ENCODE results near the gene CNTRL.

- no peak for TF ChIP-seq CEBPB (IDR thresholded peaks at IDR 0.05)
- no peak for TF ChIP-seq ZBTB7A (IDR thresholded peaks at IDR 0.05; ENCODE audit: low read depth)
- TF ChIP-seq REST (IDR thresholded peaks at IDR 0.05; ENCODE audit: low read depth): no peak
- TF ChIP-seq RAD21 (IDR thresholded peaks at IDR 0.05; ENCODE audit: low read depth): no peak
- no peak for TF ChIP-seq EP300 (IDR thresholded peaks at IDR 0.05; ENCODE audit: borderline replicate concordance)
- no peak for TF ChIP-seq USF1 (IDR thresholded peaks at IDR 0.05)
Measured at GRCh38 chr9:121107881-121108280, 33.1 kb downstream of the CNTRL start.

Measured in Ishikawa (cell line).